NCI-H2107 (cell line): ENCODE measurements around the gene OR2B2.

Experiments
- DNase-seq: peaks from one replicate; lab custom pipeline; 2025; lab: John Stamatoyannopoulos, UW

OR2B2 gene

DNA sequence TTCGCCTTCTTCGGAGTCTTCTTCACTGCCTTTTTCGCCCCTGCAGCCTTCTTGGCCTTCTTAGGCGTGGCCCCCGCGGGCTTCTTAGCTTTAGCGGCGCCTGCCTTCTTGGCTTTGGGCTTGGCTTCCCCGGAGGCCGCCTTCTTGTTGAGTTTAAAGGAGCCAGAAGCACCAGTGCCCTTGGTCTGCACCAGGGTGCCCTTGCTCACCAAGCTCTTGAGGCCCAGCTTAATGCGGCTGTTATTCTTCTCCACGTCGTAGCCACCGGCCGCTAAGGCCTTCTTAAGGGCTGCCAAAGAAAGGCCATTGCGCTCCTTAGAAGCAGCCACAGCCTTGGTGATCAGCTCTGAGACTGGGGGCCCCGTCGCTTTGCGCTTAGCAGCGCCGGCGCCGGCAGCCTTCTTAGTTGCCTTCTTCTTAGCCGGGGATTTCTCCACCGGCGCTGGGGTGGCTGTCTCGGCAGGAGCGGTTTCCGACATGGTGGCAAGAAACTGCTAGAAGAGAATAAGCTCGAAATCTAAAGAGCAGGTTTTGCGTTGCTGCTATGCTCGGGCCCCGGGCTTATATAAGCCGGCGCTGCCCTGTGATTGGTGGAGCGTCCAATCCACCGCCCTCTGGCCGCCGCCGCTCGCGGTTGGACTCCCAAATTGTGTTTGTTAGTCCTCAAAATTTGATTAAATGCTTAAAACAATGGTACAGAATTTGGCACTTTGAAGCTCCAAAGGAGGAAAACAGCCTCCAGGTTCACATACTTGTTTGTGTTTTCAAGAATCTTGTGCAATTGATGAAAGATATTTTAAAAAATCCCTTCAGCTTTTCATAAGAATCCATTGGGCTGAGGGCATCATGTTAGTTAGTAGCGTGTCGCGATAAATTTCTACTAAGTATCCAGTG lies 44.9 kb downstream of the OR2B2 start:
- no peak for DNase-seq

DNA sequence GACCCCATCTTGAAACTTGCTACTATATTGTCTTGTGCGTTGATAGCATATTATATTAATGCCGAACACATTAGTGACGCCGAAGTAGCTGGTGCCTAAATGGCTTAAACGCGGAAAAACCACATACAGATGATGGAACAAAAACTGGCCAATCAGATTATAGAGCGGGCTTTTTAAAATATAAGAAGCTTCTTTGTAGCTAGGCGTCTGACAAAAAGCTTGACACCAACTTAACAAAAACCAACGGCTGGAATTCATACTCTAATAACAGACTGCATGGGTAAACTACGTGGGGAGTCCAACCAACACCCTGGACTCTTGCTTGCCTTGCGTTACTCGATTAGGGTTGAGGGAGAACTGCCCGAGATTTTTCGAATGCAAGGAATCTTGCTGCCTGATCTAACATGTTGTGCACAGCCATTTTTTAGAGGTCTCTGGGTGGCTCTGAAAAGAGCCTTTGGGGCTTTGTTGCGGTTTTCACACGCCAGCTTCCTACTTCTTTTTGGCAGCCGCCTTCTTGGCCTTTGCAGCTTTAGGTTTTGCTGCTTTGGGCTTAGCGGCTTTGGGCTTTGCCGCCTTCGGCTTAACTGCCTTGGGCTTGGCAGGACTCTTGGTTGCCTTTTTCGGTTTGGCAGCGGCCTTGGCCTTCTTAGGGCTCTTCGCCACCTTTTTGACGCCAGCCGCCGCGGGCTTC lies 45.7 kb downstream of the OR2B2 start:
- no peak for DNase-seq

DNA sequence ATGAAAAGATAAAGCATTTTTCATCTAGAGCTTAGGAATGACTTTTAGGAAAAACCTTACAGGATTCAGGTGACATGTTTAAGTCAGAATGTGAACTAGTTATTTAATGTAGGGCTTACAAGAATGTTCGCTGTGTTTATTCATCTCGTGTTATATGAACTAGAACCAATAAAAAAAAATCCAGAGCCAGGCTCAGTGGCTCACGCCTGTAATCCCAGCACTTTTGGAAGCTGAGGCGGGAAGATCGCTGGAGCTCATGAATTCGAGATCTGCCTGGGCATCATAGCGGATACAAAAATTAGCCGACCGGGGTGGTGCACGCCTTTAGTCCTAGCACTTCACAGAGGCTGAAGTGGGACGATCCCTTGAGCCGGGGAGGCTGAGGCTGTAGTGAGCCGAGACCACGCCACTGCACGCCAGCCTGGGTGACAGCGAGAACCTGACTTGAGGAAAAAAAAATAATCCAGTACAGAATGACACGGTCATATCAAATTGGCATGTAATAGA lies 46.3 kb downstream of the OR2B2 start:
- no peak for DNase-seq

DNA sequence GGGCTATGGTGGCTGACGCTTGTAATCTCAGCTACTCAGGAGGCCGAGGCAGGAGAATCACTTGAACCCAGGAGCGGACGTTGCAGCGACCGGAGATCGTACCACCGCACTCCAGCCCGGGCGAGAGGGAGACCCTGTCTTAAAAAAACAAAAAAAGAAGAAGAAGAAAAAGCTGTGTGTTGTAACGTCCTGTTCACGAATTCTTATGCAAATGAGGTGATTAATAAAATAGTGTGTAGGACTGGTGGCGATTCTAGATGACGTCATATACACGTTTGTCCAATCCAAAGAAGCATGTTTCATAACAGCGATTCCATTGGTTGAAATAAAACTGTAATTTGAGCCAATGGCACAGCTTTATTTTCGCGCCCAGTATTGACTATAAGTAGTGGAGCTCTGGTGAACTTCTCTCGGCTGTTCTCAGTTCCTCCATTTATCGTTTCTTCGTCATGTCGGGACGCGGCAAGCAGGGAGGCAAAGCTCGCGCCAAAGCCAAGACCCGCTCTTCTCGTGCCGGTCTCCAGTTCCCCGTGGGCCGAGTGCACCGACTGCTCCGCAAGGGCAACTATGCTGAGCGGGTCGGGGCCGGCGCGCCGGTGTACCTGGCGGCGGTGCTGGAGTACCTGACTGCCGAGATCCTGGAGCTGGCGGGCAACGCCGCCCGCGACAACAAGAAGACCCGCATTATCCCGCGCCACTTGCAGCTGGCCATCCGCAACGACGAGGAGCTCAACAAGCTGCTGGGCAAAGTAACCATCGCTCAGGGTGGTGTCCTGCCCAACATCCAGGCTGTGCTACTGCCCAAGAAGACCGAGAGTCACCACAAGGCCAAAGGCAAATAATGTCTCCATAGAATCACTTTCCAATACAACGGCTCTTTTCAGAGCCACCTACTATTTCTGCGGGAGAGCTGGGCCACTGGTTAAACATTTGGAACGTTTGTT lies 47.0 kb downstream of the OR2B2 start:
- peak; percentile 79 for DNase-seq

DNA sequence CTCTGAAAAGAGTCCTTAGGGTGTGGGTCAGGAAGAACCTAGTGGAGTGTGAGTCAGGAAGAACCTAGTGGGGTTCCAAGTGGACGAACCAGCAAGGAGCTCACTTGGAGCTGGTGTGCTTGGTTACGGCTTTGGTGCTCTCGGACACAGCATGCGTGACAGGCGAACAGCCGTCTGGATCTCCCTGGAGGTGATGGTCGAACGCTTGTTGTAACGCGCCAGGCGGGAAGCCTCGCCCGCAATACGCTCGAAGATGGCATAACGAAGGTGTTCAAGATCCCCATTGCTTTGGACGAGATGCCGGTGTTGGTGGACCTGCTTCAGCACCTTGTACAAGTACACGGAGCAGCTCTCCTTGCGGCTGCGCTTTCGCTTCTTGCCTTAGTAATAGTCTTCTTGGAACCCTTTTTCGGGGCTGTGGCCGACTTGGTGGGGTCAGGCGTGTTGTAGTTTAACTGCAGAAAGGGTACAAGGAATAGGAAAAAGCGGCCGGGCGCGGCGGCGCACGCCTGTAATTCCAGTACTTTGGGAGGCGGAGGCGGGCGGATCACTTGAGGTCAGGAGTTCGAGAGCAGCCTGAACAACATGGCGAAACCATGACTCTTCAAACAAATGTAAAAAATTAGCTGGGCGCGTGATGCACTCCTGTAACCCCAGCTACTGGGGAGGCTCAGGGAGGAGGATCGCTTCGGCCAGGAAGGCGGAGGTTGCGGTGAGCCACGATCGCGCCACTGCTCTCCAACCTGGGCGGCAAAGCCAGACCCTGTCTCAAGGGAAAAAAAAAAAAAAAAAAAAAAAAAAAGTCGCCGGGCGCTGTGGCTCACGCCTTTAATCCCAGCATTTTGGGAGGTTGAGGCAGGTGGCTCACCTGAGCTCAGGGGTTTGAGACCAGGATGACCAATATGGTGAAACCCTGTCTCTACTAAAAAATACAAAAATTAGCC lies 48.0 kb downstream of the OR2B2 start:
- no peak for DNase-seq

DNA sequence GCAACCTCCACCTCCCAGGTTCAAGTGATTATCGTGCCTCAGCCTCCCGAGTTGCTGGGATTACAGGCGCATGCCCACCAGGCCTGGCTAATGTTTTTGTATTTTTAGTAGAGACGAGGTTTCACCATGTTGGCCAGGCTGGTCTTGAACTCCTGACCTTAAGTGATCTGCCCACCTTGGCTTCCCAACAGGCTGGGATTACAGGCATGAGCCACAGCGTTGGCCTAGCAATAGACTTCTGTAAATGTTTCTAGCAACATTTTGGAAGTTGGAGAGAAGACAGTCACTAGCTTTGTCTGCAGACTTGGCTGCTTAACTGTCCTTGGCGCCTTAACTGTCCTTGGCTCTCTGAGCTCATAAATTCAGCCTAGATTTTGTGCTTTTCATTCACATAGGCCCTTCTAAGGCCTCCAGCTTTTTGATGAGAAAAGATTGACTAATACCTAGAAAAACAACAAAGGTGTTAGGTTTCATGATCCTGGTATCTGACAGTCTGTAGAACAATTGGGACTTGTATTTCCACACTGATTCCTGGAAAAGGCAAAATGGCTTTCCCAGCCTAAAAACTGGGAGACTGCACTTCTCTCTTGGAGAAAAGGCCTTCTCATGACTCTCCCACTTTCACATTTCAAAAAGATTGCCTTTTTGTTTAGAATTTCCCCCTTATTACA lies 49.7 kb downstream of the OR2B2 start:
- DNase-seq, result no peak

DNA sequence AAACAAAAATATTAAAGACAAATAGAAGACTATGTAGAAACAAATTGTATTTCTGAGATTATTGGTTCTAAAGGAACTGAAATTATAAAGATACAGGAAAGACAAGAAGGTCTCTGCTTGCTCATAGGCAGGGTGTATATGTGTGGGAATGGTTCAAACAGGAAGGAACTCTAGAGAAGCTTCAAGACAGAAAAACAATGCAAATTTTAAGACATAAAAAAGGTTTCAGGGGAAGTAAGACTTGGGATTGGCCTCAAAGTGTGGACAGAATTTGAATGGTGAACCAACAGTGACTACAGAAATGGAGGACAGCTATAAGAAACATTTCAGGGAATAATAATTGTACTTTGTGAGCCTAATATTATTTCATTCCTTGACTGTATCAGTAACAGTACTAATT lies 50.3 kb downstream of the OR2B2 start:
- no peak for DNase-seq

DNA sequence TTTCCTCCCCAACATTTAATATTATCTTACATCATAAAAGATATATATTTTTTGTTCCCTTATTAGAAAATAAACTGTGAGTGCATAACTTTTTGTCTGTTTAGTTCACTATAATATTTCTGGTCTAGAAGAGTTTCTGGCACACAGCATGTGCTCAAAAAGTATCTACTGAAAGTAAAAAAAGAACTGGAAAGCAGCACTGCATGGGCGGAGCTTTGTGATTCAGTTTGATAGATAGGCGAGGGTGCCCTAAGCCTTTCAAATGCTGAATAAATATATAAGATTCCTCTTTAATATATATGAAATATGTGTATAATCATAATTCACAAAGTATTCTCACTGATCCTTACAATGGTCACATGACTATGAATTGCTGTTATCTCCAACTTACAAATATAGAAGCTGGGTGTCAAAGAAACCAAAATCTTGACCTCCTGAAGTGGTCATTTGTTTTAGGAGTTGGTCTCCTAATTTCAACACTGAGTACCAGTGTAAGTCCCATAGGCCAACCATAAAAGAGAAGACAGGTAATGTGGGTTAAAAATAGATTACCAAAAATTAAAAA lies 50.8 kb downstream of the OR2B2 start:
- no peak for DNase-seq
